NB4 (cell line): ENCODE data around the gene RCC1.
"Not testable (repeated sequence)": the region's sequence is repeated elsewhere in the genome, so short reads cannot be mapped to it uniquely, and the experiment has no call there.

Experiments used
- DNase-seq: peaks from one replicate; pipeline ENCODE4 v3.0.0; 2010; ENCODE audit warnings: low read depth
- H3K4me3 ChIP-seq: one replicate; pipeline ENCODE4 v1.5.1; 2011; ENCODE audit warnings: mild to moderate bottlenecking, low read depth, low read length, moderate library complexity
- MYC ChIP-seq: IDR thresholded peaks from 2 replicates; pipeline ENCODE4 v1.6.1; 2011; ENCODE audit warnings: low read depth, low read length
- POLR2A ChIP-seq: IDR thresholded peaks from 2 replicates; pipeline ENCODE4 v1.6.1; 2011; ENCODE audit warnings: mild to moderate bottlenecking; ENCODE audit not compliant: insufficient read length; ENCODE audit errors: extremely low read depth
- TF ChIP-seq, protein P1 (sequence below): IDR thresholded peaks from 2 replicates; pipeline ENCODE4 v1.6.1; 2011; ENCODE audit warnings: low read depth, low read length
- TF ChIP-seq, protein P2 (sequence below): IDR thresholded peaks from one replicate; pipeline ENCODE4 v1.5.1; 2012; ENCODE audit warnings: low read depth, low read length

RCC1 gene

DNA sequence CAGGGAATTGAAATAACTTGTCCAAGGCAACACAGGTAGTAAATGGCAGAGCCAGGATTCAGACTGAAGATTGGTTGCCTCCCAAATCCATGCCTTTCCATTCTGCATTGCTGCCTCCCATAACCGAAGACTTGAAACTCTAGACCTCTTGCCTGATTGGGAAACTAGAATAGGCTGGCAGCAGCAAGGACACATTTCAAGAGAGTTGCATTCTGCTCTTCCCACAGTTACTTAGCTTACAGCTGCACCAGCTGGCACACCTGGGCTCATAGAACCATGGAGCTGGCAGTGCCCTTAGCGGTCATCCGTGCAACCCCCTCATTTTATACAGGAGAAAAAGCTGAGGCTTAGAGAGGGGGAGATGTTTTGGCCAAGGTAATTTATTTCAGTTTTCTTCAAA, 55.0 kb downstream of the RCC1 start:
- TF ChIP-seq POLR2A (no peak), MYC (no peak)
- TF ChIP-seq, protein P1, sequence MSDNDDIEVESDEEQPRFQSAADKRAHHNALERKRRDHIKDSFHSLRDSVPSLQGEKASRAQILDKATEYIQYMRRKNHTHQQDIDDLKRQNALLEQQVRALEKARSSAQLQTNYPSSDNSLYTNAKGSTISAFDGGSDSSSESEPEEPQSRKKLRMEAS = no peak
- TF ChIP-seq, protein P2, sequence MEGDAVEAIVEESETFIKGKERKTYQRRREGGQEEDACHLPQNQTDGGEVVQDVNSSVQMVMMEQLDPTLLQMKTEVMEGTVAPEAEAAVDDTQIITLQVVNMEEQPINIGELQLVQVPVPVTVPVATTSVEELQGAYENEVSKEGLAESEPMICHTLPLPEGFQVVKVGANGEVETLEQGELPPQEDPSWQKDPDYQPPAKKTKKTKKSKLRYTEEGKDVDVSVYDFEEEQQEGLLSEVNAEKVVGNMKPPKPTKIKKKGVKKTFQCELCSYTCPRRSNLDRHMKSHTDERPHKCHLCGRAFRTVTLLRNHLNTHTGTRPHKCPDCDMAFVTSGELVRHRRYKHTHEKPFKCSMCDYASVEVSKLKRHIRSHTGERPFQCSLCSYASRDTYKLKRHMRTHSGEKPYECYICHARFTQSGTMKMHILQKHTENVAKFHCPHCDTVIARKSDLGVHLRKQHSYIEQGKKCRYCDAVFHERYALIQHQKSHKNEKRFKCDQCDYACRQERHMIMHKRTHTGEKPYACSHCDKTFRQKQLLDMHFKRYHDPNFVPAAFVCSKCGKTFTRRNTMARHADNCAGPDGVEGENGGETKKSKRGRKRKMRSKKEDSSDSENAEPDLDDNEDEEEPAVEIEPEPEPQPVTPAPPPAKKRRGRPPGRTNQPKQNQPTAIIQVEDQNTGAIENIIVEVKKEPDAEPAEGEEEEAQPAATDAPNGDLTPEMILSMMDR = no peak
- H3K4me3 ChIP-seq = no peak overlapping the region
- DNase-seq = no peak

DNA sequence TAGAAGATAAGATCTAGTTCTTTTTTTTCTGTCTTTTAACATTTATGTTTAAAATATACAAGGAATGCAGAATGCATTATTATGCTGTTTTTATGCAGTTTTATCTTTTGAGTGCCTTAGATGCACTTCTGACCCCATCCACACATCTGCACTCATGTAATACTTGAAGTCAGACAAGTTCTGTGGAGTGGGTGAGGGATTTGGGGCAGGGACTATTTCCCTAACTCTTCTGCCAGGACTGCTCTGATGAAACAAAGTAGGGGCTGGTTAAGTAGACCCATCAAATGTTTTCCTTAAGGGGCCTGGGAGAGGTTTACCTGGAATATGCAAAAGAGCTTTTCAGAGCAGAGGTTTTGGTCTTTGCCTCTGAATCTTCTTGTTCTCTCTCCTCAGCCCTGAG, 58.5 kb downstream of the RCC1 start:
- H3K4me3 ChIP-seq = no peak overlapping the region
- TF ChIP-seq, protein P2 = no peak
- TF ChIP-seq MYC (no peak), POLR2A (no peak)
- TF ChIP-seq, protein P1 = no peak
- DNase-seq = no peak

DNA sequence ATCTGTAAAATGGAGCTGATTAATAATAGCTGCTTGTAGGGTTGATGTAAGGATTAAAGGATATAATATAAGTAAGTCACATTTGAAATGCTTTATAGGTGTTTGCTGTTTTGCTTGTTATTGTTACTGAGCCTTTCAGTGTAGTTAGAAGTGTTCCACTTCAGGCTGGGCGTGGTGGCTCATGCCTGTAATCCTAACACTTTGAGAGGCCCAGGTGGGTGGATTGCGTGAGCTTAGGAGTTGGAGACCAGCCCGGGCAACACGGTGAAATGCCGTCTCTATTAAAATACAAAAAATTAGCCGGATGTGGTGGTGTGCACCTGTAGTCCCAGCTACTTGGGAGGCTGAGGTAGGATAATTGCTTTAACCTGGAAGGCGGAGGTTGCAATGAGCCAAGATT, 59.2 kb downstream of the RCC1 start:
- DNase-seq = no peak
- no peak overlapping the region for H3K4me3 ChIP-seq
- TF ChIP-seq MYC (no peak), POLR2A (no peak)
- TF ChIP-seq, protein P1 = no peak
- TF ChIP-seq, protein P2 = no peak

DNA sequence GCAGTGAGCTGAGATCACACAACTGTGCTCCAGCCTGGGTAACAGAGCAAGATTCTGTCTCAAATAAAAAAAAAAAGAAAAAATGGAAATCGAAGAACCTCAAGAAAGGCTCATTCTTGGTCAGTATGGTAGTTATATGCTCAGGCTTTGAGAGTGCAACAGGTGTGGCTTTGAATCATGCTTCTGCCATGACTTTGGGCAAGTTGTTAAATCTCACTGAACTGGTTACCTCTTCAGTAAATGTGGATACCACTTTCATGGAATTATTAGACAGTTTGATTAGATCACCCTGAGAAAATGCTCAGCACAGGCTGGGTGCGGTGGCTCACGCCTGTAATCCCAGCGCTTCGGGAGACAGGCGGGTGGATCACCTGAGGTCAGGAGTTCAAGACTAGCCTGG, 59.9 kb downstream of the RCC1 start:
- H3K4me3 ChIP-seq = no peak overlapping the region
- no peak for TF ChIP-seq POLR2A
- TF ChIP-seq, protein P2 = no peak
- TF ChIP-seq MYC = no peak
- TF ChIP-seq, protein P1 = no peak
- DNase-seq = no peak

DNA sequence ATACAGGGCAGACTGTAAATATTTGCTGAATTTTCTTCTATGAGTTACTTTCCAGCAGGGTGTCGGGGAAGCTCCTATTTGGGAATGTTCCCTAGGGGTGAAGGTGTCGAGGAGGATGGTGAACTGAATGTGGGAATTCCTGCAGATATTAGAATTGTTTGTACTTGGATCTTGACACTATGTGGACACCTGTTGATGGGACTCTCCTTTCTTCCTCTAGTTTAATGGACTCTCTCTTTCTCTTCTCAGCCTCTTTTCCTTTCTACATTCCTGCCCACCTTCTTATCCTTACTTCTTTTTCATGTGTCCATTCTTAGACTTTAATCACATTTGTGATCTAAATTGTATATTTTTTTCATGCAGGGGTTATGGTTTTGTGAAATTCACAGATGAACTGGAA, 61.1 kb downstream of the RCC1 start:
- TF ChIP-seq POLR2A (no peak), MYC (no peak)
- TF ChIP-seq, protein P1 = no peak
- TF ChIP-seq, protein P2 = no peak
- no peak overlapping the region for H3K4me3 ChIP-seq
- no peak for DNase-seq

DNA sequence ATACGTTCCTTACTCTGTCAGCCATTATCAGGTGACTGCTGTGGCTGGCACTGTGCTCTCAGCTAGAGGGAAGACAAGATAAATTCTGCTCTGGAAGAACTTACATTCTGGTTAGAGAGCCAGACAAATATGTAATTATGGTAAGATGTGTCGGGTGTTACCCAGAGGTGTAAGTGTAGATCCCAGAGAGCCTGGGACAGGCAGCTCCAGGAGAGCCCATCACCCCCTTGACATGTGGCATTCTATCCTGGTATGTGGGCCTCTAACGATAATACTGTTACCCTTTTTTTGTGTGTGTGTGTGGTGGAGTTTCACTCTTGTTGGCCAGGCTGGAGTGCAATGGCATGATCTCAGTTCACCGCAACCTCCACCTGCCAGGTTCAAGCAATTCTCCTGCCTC, 66.1 kb downstream of the RCC1 start:
- no peak for DNase-seq
- no peak for TF ChIP-seq MYC
- TF ChIP-seq, protein P2 = no peak
- TF ChIP-seq, protein P1 = no peak
- no peak for TF ChIP-seq POLR2A
- no peak overlapping the region for H3K4me3 ChIP-seq

DNA sequence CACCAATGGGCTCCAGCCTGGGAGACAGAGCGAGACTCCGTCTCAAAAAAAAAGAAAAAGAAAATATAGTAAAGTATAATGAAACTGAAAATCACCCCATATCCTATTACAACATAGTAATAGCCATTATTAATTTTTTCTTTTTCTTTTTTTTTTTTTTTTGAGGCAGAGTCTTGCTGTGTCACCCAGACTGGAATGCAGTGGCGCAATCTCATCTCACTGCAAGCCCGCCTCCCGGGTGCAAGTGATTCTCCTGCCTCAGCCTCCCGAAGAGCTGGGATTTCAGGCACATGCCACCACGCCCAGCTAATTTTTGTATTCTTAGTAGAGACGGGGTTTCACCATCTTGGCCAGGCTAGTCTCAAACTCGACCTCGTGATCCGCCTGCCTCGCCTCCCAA, 67.0 kb downstream of the RCC1 start:
- H3K4me3 ChIP-seq = not testable (repeated sequence)
- peak; percentile 13 for DNase-seq
